SK-N-MC (cell line): ENCODE results near the gene ZC3H10.
A peak's percentile ranks its signal among the peaks of the same experiment; 100 is the strongest.
"Not testable (repeated sequence)": the region's sequence is repeated elsewhere in the genome, so short reads cannot be mapped to it uniquely, and the experiment has no call there.

ENCODE experiments used
- DNase-seq: peaks from one replicate; pipeline ENCODE4 v3.0.0-alpha.2; 2011; ENCODE audit warnings: low read depth, low spot score
- H3K27ac ChIP-seq: fragments of 200-600 bp; sonication (generic); 2 replicates; pipeline ENCODE4 v1.5.1; 2016; ENCODE audit warnings: mixed run types
- H3K36me3 ChIP-seq: fragments of 200-600 bp; sonication (generic); 2 replicates; pipeline ENCODE4 v1.6.1; 2017; ENCODE audit warnings: antibody characterized with exemption, low read length, mixed read lengths; ENCODE audit not compliant: insufficient read depth
- H3K4me3 ChIP-seq: fragments of 200-600 bp; sonication (generic); 2 replicates; pipeline ENCODE4 v1.5.1; 2016
- H3K9ac ChIP-seq: fragments of 200-600 bp; sonication (generic); 2 replicates; pipeline ENCODE4 v1.8.0; 2017; ENCODE audit warnings: mixed run types, mixed read lengths; ENCODE audit not compliant: insufficient read length
- H3K9me3 ChIP-seq: fragments of 200-600 bp; sonication (generic); 2 replicates; pipeline ENCODE4 v1.6.1; 2017; ENCODE audit warnings: low read depth, mild to moderate bottlenecking, antibody characterized with exemption, low read length, moderate library complexity, mixed read lengths
- EZH2 ChIP-seq: fragments of 200-600 bp; sonication (generic); IDR thresholded peaks from one replicate; pipeline ENCODE4 v1.6.1; 2017; ENCODE audit warnings: antibody characterized with exemption
- FOXP2 ChIP-seq: optimal IDR thresholded peaks from 2 replicates; pipeline ENCODE3; 2011; ENCODE audit warnings: mild to moderate bottlenecking, moderate library complexity; ENCODE audit not compliant: insufficient read depth; ENCODE audit errors: extremely low read length, control extremely low read depth
- POLR2AphosphoS5 ChIP-seq: IDR thresholded peaks from 2 replicates; pipeline ENCODE4 v1.6.1; 2012; ENCODE audit warnings: mild to moderate bottlenecking, low read depth, low read length, borderline replicate concordance

ZC3H10 gene

GRCh38 chr12:56154818-56155217 lies 36.8 kb downstream of the ZC3H10 start:
- TF ChIP-seq EZH2: no peak
- no peak for TF ChIP-seq FOXP2
- no peak for TF ChIP-seq POLR2AphosphoS5
- Histone ChIP-seq H3K9me3 (no peaks in the 10 kb centered on the region), H3K27ac (0 out of 2 replicates have a peak overlapping the region, but pooled peaks have one; percentile 27), H3K36me3 (peaks cover 14% of the 10 kb centered on the region), H3K9ac (no peak overlapping the region), H3K4me3 (no peak overlapping the region)
- DNase-seq: no peak

DNA sequence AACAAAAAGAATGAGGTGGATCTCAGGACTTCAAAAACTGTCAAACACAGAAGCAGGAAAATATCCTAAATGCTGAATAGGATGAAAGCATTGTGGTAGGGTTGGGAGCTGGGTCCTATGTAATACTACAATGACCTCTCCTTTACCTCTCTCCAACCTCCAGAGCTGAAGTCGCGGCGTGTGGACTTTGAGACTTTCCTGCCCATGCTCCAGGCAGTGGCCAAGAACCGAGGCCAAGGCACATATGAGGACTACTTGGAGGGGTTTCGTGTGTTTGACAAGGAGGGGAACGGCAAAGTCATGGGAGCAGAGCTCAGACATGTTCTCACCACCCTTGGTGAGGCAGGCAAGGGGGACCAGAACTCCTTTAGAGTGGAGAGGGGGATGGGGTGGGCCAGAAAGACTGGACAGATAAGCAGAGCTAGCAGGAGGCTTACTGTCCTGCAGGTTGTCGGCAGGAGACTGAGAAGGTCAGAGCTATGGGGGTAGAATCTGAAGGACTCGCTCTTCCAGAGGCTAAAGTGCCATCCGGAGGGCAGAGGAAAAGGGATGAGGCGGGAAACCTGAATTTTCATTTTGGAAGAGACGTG lies 37.3 kb downstream of the ZC3H10 start:
- no peak overlapping the region for H3K9ac ChIP-seq
- 0 out of 2 replicates have a peak overlapping the region, but pooled peaks have one; percentile 27 for H3K27ac ChIP-seq
- DNase-seq: no peak
- TF ChIP-seq POLR2AphosphoS5 (no peak), EZH2 (no peak), FOXP2 (no peak)
- H3K9me3 ChIP-seq: no peaks in the 10 kb centered on the region
- H3K4me3 ChIP-seq: no peak overlapping the region
- peaks cover 20% of the 10 kb centered on the region for H3K36me3 ChIP-seq

- not testable (repeated sequence) for H3K9ac ChIP-seq, H3K9me3 ChIP-seq, DNase-seq
- peak overlapping the region; percentile 89 for H3K27ac ChIP-seq
- H3K36me3 ChIP-seq: peaks cover 33% of the 10 kb centered on the region
- peak overlapping the region; percentile 89; the same call in 1 of the 2 replicates for H3K4me3 ChIP-seq
Measured at GRCh38 chr12:56156464-56157200, 38.6 kb downstream of the ZC3H10 start.

DNA sequence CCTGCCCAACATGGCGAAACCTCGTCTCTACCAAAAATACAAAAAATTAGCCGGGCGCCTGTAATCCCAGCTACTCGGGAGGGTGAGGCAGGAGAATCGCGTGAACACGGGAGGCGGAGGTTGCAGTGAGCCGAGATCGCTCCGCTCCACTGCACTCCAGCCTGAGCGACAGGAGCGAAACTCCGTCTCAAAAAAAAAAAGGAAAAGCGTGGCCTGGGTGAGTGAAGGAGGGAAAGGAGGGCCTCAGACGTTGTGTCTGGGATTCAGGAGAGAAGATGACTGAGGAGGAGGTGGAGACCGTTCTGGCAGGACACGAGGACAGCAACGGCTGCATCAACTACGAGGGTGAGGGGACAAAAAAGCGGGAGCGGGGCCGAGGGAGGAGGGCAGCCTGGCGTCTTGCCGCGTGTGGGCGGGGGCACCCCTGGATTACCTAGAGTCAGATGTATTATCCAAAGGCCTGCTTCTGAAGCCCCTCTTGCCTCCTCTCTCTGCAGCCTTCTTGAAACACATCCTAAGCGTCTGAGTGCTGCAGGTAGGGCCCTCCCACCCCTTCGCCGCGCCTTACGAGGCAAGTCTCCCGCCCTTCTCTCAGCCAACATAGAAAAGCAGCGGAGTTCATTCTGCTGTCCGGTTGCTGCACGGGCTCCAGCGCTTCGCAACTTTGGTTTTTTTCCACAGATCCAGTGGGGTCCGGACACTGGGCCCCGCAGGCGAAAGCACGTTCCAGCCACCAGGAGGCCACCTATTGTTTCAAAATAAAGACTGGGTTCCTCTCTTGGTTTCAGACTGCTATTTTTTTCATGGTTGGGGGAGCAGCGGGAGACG lies 39.3 kb downstream of the ZC3H10 start:
- TF ChIP-seq EZH2 (no peak), FOXP2 (no peak), POLR2AphosphoS5 (peak; percentile 61)
- peak; percentile 34 for DNase-seq
- Histone ChIP-seq H3K9ac (peak overlapping the region; percentile 91), H3K36me3 (peaks cover 38% of the 10 kb centered on the region), H3K9me3 (no peaks in the 10 kb centered on the region), H3K4me3 (peak overlapping the region; percentile 89), H3K27ac (peak overlapping the region; percentile 89)

DNA sequence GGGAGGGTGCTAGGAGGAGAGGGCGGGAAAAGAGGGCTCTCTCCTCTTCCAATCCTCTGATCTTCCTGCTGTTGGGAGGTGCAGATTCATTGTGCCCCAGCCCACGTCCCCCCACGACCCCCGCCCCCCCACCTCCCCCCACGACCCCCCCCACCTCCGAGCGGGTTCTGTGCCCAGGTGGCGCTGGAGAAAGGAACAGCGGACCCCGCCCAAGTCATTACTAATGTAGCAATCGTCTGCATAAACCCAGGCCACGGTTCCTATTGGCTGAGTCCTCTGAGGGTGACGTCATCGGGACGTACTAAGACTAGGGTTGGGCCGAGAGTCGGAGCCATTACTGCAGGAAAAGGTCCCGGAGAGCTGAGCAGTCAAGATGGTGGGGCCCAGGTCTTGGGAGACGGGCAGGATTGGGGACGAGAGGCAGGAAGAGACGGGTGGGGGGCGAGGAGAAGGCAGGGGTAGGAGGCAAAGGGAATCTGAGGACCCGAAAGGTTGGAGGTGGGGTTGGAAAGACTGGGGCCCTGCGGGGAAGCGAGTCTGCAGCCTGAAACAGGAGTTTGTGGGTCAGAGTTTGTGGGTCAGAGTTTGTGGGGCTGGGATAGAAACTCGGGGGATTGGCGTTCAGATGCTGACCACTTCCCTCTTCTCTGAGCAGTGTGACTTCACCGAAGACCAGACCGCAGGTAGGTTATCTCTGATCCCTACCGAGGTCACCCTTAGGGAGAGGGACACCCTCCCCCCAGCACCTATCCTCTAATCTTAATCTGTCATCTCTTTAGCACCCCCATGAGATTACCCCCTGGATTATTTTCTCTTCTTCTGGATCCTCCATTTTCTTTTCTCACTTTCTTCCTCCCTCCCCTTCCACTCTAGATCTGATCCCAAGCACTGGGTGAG lies 40.2 kb downstream of the ZC3H10 start, which contains the start of gene MYL6:
MYL6 (plus strand) TSS at position 331 of the 897 bp plus-strand sequence; CDS start at position 374, 43 bp downstream.
- H3K27ac ChIP-seq: peak within 1 kb of the TSS; percentile 89
- no peaks in the 10 kb centered on the region for H3K9me3 ChIP-seq
- peak within 1 kb of the TSS; percentile 89 for H3K4me3 ChIP-seq
- H3K36me3 ChIP-seq: peaks cover 47% of the 10 kb centered on the region
- TF ChIP-seq POLR2AphosphoS5 (peak; percentile 100), FOXP2 (no peak), EZH2 (no peak)
- peak; percentile 93 for DNase-seq
- H3K9ac ChIP-seq: peak within 1 kb of the TSS; percentile 91

DNA sequence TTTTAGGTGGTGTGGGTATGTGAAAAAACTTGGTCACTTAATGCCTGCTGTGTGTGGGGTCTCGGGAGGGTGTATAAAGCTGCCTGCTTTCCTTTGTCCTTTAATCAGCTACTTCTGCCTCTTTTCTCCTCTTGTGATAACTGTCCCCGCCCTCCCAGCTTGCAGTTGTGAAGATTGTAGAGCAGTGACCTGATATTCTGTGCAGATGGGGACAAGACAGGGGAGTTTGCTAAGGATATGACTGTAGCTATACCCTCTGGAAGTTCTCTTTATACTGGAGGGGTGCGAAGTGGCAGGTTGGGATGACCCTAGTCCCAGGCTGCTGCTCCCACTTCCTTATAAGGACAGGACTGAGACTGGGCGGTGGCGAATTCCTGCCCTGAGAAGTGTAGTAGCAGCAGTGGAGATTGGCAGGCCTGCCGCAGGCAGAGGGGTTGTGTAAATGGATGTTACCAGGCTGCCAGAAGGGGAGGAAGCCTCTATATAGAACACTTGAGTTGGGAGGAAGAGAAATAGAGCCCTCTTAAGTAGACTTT lies 40.9 kb downstream of the ZC3H10 start:
- no peaks in the 10 kb centered on the region for H3K9me3 ChIP-seq
- H3K9ac ChIP-seq: peak overlapping the region; percentile 90
- peak; percentile 8; the same call in 1 of the 2 replicates for TF ChIP-seq POLR2AphosphoS5
- no peak for TF ChIP-seq FOXP2
- H3K4me3 ChIP-seq: peak overlapping the region; percentile 80
- peaks cover 54% of the 10 kb centered on the region for H3K36me3 ChIP-seq
- H3K27ac ChIP-seq: peak overlapping the region; percentile 75
- no peak for DNase-seq

DNA sequence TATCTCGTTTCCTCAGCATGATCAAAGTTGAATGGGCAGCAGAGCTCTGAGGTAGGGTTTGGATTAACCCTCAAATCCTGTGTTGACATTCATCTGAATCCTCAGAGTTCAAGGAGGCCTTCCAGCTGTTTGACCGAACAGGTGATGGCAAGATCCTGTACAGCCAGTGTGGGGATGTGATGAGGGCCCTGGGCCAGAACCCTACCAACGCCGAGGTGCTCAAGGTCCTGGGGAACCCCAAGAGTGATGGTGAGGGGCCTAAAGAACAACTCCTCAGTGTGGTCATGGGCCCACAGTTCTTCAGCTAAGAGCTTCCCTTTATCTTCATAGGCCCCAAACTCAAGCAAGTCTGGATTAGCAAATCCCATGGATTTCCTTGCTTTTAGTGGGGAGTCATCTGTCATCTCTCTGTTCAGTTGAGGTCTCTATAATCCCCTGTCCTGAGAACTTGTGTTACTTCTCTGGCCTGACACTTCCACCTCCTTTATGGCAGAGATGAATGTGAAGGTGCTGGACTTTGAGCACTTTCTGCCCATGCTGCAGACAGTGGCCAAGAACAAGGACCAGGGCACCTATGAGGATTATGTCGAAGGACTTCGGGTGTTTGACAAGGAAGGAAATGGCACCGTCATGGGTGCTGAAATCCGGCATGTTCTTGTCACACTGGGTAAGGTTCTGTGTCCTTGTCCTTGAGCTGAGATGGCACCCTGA lies 41.6 kb downstream of the ZC3H10 start:
- Histone ChIP-seq H3K9ac (peak overlapping the region; percentile 90), H3K9me3 (no peaks in the 10 kb centered on the region), H3K27ac (peak overlapping the region; percentile 75; the same call in 1 of the 2 replicates), H3K4me3 (peak overlapping the region; percentile 80), H3K36me3 (peaks cover 61% of the 10 kb centered on the region)
- no peak for DNase-seq
- TF ChIP-seq POLR2AphosphoS5: no peak
- no peak for TF ChIP-seq EZH2
- no peak for TF ChIP-seq FOXP2
